Esophagus squamous epithelium (tissue), 5 donors: ENCODE data around the gene MYO1F. TPM values are rescaled to one million over a fixed set of nuclear protein-coding genes. Genes with fewer than 3 reads are reported as not detected.

Experiments
- DNase-seq: peaks from one replicate; lab custom pipeline; 2025; lab: John Stamatoyannopoulos, UW
- H3K27ac ChIP-seq, 4 donors: fragments of 200-600 bp; sonication (generic); one replicate each; pipeline ENCODE4 v1.5.1; 2016 to 2019; ENCODE audit warnings: mild to moderate bottlenecking in 1 of 4
- H3K27me3 ChIP-seq, 4 donors: fragments of 200-600 bp; sonication (generic); 1 replicate in 3 of 4; 2 replicates in 1 of 4; pipeline versions ENCODE4 v1.5.1 to v1.6.0; 2017 to 2021; ENCODE audit warnings: antibody characterized with exemption in 1 of 4
- H3K36me3 ChIP-seq, 3 donors: fragments of 200-600 bp; sonication (generic); one replicate each; pipeline ENCODE4 v1.5.1; 2016 to 2019
- H3K4me1 ChIP-seq, 3 donors: fragments of 200-600 bp; sonication (generic); one replicate each; pipeline ENCODE4 v1.5.1; 2017 to 2019
- H3K4me3 ChIP-seq, 4 donors: fragments of 200-600 bp; sonication (generic); 1 replicate in 3 of 4; 2 replicates in 1 of 4; pipeline ENCODE4 v1.5.1; 2016 to 2019; ENCODE audit warnings: mild to moderate bottlenecking in 2 of 4, moderate library complexity in 1 of 4
- H3K9me3 ChIP-seq, 3 donors: fragments of 200-600 bp; sonication (generic); one replicate each; pipeline ENCODE4 v1.5.1; 2016 to 2019
- CTCF ChIP-seq, 6 experiments: fragments of 450-650 bp in 4 of 6; fragments of 200-600 bp in 2 of 6; sonication (generic) in 2 of 6; IDR thresholded peaks; one replicate each; pipeline ENCODE4 v1.5.1; 2016 to 2019; ENCODE audit warnings: antibody characterized with exemption in 6 of 6, mild to moderate bottlenecking in 4 of 6, moderate library complexity in 4 of 6
- POLR2A ChIP-seq, 4 donors: fragments of 450-650 bp; IDR thresholded peaks; one replicate each; pipeline ENCODE4 v1.6.1; 2017; ENCODE audit warnings: antibody characterized with exemption in 4 of 4, mild to moderate bottlenecking in 4 of 4, moderate library complexity in 3 of 4
- WGBS, 2 donors: methylation state at CpG; one replicate each; pipeline ENCODE4 v1.1.5; 2018; 5-methylcytosine and 5-hydroxymethylcytosine counted together
- intact Hi-C: fragments of 100-400 bp; cut with DNase I; formaldehyde crosslinking; loops from one replicate; pipeline ENCODE4 v1.15.0; 2022
- total RNA-seq, 4 donors: library from RNA; depleted of rRNA; stranded (reverse); fragments of >200 nt; gene quantifications; one replicate each; pipeline ENCODE4 v1.1.0, GENCODE V29; 2016
- donor health status: DM: yes; HTN: yes; CAD: no.

MYO1F gene
- total RNA-seq, 4 donors from 2014 or later = 1.6 to 14.3 (median 8.5) TPM

DNA sequence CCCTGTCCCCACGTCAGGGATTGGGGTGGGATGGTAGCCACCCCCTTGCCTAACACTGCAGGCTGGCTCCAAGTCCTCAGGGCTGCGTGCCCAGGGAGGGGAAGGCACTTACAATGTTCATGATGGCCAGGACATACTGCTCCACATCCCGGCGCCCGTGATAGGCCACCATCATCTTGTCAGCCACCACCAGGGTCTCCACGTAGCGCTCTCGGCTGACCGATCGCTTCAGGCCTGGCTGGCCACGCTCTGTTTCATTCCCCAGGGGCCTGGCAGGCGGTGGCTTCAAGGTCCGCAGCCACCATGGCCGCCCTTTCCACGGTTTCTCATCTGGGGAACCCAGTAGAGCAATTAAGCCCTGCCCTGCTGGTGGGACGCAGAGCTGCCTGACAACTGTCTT is 23.6 kb upstream of the MYO1F start:
- Histone ChIP-seq H3K27me3 (no peaks in the 10 kb centered on the region), H3K27ac (no peak overlapping the region), H3K9me3 (peaks cover 0 to 10% (median 8%) of the 10 kb centered on the region in 3 donors), H3K36me3 (peaks cover 0 to 66% (median 0%) of the 10 kb centered on the region in 3 donors), H3K4me1 (peaks cover 0 to 4% (median 0%) of the 10 kb centered on the region in 3 donors), H3K4me3 (no peak overlapping the region)
- 93 to 96% methylated on average over 14 of the region's 16 CpGs for WGBS, 2 donors
- intact Hi-C loops = no loop called here
- no peak for DNase-seq
- TF ChIP-seq POLR2A (IDR thresholded peaks at IDR 0.05) (no peak), CTCF (IDR thresholded peaks at IDR 0.05) (no peak)

GRCh38 chr19:8600064-8600463 is 22.8 kb upstream of the MYO1F start:
- Histone ChIP-seq H3K4me3 (no peak overlapping the region), H3K27ac (no peak overlapping the region), H3K4me1 (peaks cover 0 to 12% (median 0%) of the 10 kb centered on the region in 3 donors), H3K27me3 (no peaks in the 10 kb centered on the region), H3K36me3 (peaks cover 0 to 64% (median 0%) of the 10 kb centered on the region in 3 donors), H3K9me3 (peaks cover 0 to 8% (median 6%) of the 10 kb centered on the region in 3 donors)
- 86 to 88% methylated on average over 2 of the region's 2 CpGs for WGBS, 2 donors
- no peak for TF ChIP-seq CTCF (IDR thresholded peaks at IDR 0.05)
- intact Hi-C loops = no loop called here
- DNase-seq = no peak

GRCh38 chr19:8596168-8596567 is 18.9 kb upstream of the MYO1F start:
- 38 to 66% methylated on average over 2 to 11 of the region's 23 CpGs for WGBS, 2 donors
- Histone ChIP-seq H3K4me3 (no peak overlapping the region), H3K36me3 (peaks cover 0 to 35% (median 0%) of the 10 kb centered on the region in 3 donors), H3K9me3 (peaks cover 0 to 7% (median 0%) of the 10 kb centered on the region in 3 donors), H3K27ac (no peak overlapping the region), H3K27me3 (peaks cover 0 to 13% (median 0%) of the 10 kb centered on the region in 4 donors), H3K4me1 (peaks cover 9 to 36% (median 10%) of the 10 kb centered on the region in 3 donors)
- TF ChIP-seq POLR2A (IDR thresholded peaks at IDR 0.05) = no peak
- TF ChIP-seq CTCF (IDR thresholded peaks at IDR 0.05) = no peak
- DNase-seq = no peak
- intact Hi-C loops = no loop called here

DNA sequence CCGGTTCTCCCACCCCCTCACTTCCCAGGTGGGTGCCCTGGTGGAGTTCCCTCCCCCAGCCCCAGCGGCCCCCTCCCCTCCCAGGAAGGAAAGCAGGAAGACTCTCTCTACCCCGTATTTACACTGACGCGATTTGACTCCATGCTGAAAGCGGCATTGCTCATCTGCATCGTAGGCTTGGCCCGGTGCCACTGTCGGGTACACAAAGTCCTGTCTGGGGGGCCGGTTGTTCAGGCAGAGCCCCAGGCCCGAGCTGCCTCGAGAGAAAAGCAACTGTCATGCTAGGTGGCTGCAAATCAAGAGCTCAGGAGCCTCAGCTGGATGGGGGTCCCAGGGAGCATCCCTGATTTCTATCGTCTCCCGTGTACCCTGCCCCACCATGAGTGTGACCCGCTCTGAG is 18.4 kb upstream of the MYO1F start:
- DNase-seq = no peak
- Histone ChIP-seq H3K4me1 (peaks cover 9 to 36% (median 10%) of the 10 kb centered on the region in 3 donors), H3K27ac (no peak overlapping the region), H3K9me3 (peaks cover 0 to 7% (median 0%) of the 10 kb centered on the region in 3 donors), H3K27me3 (peaks cover 0 to 13% (median 0%) of the 10 kb centered on the region in 4 donors), H3K36me3 (peaks cover 0 to 30% (median 0%) of the 10 kb centered on the region in 3 donors), H3K4me3 (no peak overlapping the region)
- intact Hi-C loops = no loop called here
- TF ChIP-seq CTCF (IDR thresholded peaks at IDR 0.05) (no peak), POLR2A (IDR thresholded peaks at IDR 0.05) (no peak)
- WGBS, 2 donors = 32 to 81% methylated on average over 2 to 5 of the region's 15 CpGs

DNA sequence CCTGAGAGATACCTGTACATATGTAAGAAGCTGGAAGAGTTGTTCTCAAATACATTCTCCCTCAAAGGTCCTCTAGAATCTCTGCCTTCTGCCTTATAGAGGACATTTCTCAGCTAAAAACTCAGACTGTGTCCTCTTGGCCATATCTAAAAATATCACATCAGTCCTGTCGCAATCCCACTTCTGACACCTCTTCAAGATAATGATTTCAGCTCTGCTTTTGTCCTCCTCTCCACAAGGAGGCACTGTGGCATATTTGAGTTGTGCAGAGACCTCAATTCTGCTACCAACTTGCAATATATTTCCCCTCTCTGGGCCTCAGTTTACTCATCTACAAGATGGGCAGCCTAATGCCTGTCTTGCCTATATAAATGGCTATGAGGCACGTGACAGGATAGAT is 16.7 kb upstream of the MYO1F start:
- TF ChIP-seq CTCF (IDR thresholded peaks at IDR 0.05) (no peak), POLR2A (IDR thresholded peaks at IDR 0.05) (no peak)
- DNase-seq = no peak
- peaks cover 9 to 36% (median 10%) of the 10 kb centered on the region in 3 donors for H3K4me1 ChIP-seq
- H3K36me3 ChIP-seq = peaks cover 0 to 29% (median 0%) of the 10 kb centered on the region in 3 donors
- no peak overlapping the region for H3K27ac ChIP-seq
- peaks cover 0 to 7% (median 0%) of the 10 kb centered on the region in 3 donors for H3K9me3 ChIP-seq
- H3K4me3 ChIP-seq = no peak overlapping the region
- WGBS, 2 donors = 75 to 90% methylated on average over 2 of the region's 2 CpGs
- intact Hi-C loops = no loop called here
- peaks cover 0 to 13% (median 0%) of the 10 kb centered on the region in 4 donors for H3K27me3 ChIP-seq
